Subcutaneous adipose tissue (tissue), 4 donors: ENCODE results near the gene CFHR4. TPM values are rescaled to one million over a fixed set of nuclear protein-coding genes. Genes with fewer than 3 reads are reported as not detected.

ENCODE experiments used
- total RNA-seq, 4 donors: library from RNA; depleted of rRNA; stranded (reverse); fragments of >200 nt; gene quantifications; one replicate each; pipeline ENCODE4 v1.1.0, GENCODE V29; 2016
- TF ChIP-seq, protein P1 (sequence below): fragments of 450-650 bp; IDR thresholded peaks from one replicate; pipeline ENCODE4 v1.5.1; 2016; ENCODE audit warnings: low read depth, mild to moderate bottlenecking, control low read depth, antibody characterized with exemption, moderate library complexity

Gene CFHR4
- total RNA-seq, 4 donors from 2014 or later: not detected

- TF ChIP-seq, protein P1, sequence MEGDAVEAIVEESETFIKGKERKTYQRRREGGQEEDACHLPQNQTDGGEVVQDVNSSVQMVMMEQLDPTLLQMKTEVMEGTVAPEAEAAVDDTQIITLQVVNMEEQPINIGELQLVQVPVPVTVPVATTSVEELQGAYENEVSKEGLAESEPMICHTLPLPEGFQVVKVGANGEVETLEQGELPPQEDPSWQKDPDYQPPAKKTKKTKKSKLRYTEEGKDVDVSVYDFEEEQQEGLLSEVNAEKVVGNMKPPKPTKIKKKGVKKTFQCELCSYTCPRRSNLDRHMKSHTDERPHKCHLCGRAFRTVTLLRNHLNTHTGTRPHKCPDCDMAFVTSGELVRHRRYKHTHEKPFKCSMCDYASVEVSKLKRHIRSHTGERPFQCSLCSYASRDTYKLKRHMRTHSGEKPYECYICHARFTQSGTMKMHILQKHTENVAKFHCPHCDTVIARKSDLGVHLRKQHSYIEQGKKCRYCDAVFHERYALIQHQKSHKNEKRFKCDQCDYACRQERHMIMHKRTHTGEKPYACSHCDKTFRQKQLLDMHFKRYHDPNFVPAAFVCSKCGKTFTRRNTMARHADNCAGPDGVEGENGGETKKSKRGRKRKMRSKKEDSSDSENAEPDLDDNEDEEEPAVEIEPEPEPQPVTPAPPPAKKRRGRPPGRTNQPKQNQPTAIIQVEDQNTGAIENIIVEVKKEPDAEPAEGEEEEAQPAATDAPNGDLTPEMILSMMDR: no peak
These were observed 14.5 kb upstream of the CFHR4 start for GRCh38 chr1:196873385-196873784.

GRCh38 chr1:196875935-196876334 is 11.9 kb upstream of the CFHR4 start:
- TF ChIP-seq, protein P1: no peak

DNA sequence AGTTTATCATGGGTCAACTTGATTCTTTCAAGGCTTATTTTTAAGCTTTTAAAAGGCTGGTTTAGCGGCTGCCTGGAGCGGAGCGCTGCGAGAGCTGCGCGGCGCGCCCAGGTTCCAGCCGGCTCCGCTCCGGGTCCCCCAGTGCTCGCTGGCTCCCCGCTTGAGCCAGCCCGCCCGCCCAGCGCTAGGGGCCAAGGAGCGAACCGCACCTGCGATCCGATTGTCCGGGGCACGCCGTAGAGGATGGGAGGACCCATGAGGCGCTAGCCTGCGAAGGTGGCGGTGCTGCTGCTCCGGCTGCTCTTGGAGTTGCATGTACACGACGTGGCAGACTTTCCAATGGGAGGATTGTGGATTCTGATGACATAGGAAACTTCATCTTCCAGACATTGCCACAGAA is 9.9 kb upstream of the CFHR4 start:
- TF ChIP-seq, protein P1: no peak

GRCh38 chr1:196890668-196891067 is 2.8 kb downstream of the CFHR4 start:
- TF ChIP-seq, protein P1: no peak

DNA sequence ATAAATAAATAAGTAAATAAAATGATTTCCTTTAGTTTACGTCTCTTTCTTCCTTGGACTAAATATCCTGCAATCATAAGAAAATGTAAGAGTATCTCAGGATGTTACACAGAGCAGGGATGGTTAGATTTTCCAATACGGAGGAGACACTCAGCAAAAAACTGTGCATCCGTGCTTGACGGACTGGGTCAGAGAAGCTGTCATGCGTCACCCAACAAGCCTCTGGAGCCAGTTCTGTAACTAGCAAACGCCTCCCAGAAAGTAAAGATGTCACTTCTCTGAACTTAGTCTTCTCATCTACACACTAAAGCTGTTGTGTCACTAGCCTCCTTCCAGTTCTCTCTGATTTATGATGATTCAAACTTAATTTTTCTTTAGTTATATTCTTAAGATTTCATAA is 3.4 kb downstream of the CFHR4 start:
- TF ChIP-seq, protein P1: no peak

DNA sequence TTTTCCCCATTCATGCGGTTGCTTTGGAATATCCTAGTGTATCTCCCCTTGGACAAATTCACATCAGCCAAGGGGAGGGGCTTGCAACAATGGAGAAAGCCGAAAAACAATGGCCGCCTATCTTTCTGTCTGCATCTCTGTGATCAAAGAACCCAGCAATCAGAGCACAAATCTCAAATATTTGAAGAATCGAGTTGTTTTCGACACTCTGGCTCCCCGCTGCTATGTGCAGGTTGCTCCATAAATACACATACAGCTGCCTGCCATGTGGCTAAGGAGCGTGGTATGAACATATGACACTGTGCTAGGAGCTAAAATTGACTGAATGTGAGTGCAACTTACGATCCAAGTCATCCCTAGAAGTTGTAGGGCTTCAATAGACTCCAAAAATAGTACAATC is 8.5 kb downstream of the CFHR4 start:
- TF ChIP-seq, protein P1: no peak

DNA sequence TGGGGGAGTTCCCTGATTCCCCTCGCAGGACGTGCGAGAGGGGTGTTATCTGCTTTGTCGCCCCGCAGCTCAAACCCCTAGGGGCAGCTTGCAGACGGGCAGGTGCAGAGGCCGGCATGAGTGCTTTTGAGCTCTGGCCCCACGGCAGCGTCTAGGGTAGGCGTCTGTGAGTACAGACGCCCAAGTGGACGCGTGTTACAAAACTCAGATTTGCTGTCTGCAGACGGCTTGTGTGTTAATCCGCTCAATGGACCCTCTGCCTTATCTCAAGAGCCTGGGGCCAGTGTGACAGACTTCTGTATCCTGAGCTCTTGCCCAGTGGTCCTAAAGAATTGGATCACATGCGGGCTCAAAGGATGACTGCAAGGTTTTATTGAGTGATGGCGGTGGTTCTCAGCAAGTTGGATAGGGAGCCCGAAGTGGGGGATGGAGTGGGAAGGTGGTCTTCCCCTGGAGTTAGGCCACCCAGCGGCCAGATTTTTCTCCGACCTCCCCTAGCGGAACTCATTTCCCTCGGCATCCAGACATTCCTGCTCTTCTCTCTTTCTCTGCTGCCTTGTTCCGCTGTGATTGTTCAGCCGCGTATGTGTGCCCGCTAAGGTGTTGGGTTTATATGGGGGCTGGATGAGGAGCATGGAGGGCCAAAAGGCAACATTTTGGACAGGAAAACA is 9.4 kb downstream of the CFHR4 start:
- TF ChIP-seq, protein P1: no peak
